Neuron (in vitro differentiated cells): ENCODE results near the gene SIPA1L3.

ENCODE experiments used
- H2AFZ ChIP-seq: one replicate; pipeline ENCODE4 v1.6.1; 2013; ENCODE audit warnings: low read depth, mild to moderate bottlenecking, inconsistent platforms, low read length, moderate library complexity
- H3K27me3 ChIP-seq: one replicate; pipeline ENCODE4 v1.6.1; 2013; ENCODE audit warnings: low read length; ENCODE audit not compliant: insufficient read depth
- H3K36me3 ChIP-seq: one replicate; pipeline ENCODE4 v1.6.1; 2013; ENCODE audit warnings: low read length; ENCODE audit not compliant: insufficient read depth
- H3K4me1 ChIP-seq: one replicate; pipeline ENCODE4 v1.6.1; 2013; ENCODE audit warnings: low read length; ENCODE audit not compliant: insufficient read depth
- H3K4me3 ChIP-seq: 2 replicates; pipeline ENCODE4 v1.5.1; 2013; ENCODE audit warnings: mild to moderate bottlenecking, low read length, moderate library complexity
- H3K9me3 ChIP-seq: one replicate; pipeline ENCODE4 v1.6.1; 2013; ENCODE audit warnings: low read length

Gene SIPA1L3

DNA sequence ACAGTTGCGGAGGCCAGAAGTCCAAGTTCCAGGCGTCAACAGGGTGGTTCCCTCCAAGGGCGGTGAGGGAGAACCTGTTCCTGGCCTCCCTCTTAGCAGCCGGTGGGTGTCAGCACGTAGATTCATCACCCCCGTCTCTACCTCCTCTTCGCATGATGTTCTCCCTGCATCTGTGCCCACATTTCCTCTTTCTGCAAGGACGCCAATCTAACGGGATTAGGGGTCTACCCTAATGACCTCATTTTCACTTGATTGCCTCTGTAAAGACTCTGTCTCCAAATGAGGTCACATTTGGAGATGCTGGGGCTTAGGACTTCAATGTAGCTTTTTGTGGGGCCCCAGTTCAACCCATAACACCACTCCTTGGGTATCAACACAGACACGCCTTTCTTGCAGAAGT is 278.6 kb downstream of the SIPA1L3 start:
- Histone ChIP-seq H2AFZ (no peak overlapping the region), H3K4me1 (no peaks in the 10 kb centered on the region), H3K36me3 (peaks cover 11% of the 10 kb centered on the region), H3K4me3 (no peak overlapping the region), H3K9me3 (peaks cover 3% of the 10 kb centered on the region), H3K27me3 (no peaks in the 10 kb centered on the region)

DNA sequence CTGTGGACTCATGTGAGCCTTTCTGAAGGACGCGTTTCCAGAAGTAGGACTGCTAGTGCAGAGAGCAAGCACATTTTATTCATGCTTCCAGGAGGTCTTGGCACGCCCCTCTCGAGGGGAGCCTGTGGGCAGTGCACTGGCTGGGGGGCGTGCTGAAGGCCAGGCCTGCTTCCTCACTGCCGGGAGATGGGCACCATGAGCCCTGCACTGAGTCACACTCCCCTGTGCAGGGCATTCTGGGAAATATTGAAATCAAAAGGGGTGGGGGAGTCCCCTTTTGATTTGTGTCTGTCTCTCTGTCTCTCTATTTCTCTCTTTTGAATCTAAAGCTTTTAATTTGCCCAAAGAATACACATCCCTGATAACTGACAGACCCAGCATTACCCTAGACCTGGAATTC is 283.1 kb downstream of the SIPA1L3 start:
- no peaks in the 10 kb centered on the region for H3K27me3 ChIP-seq
- peaks cover 7% of the 10 kb centered on the region for H3K36me3 ChIP-seq
- no peaks in the 10 kb centered on the region for H3K9me3 ChIP-seq
- H3K4me1 ChIP-seq: no peaks in the 10 kb centered on the region
- no peak overlapping the region for H3K4me3 ChIP-seq
- no peak overlapping the region for H2AFZ ChIP-seq

DNA sequence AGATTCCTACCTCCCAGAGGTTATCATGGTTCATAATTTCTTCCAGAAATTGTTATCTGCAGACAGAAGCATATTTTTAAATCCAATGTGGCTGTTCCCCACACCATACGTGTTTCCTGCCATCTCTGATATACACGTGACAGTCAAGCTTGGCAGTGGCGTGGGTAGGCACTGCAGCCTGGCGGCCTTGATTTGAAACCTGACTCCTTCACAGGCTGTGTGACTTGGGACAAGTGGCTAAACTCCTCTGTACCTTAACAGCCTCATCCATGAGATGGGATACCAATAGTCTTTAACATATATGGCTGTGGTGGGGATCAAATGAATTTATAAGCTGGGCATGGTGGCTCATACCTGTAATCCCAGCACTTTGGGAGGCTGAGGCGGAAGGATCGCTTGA is 283.8 kb downstream of the SIPA1L3 start:
- H3K36me3 ChIP-seq: peaks cover 7% of the 10 kb centered on the region
- H3K9me3 ChIP-seq: no peaks in the 10 kb centered on the region
- no peaks in the 10 kb centered on the region for H3K4me1 ChIP-seq
- no peaks in the 10 kb centered on the region for H3K27me3 ChIP-seq
- H3K4me3 ChIP-seq: no peak overlapping the region
- no peak overlapping the region for H2AFZ ChIP-seq

DNA sequence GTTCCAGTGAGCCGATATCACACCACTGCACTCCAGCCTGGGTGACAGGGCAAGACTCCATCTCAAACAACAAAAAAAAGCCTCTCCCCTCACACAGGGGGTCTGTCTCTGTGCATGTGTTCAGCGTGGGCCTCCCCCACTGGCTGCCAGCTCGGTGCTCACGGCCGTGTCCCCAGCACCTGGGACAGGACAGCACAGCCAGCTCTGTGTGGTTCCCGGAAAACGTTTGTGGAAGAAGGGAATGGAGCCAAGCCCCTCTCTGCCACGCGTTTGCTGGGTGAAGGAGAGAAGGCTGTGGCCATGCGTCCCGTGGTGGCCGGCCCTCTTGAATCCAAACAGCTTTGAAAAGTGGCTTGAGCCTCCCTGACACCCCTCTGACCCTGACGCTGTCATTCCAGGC is 284.7 kb downstream of the SIPA1L3 start:
- Histone ChIP-seq H3K4me3 (no peak overlapping the region), H2AFZ (no peak overlapping the region), H3K4me1 (no peaks in the 10 kb centered on the region), H3K9me3 (no peaks in the 10 kb centered on the region), H3K27me3 (no peaks in the 10 kb centered on the region), H3K36me3 (peaks cover 7% of the 10 kb centered on the region)

DNA sequence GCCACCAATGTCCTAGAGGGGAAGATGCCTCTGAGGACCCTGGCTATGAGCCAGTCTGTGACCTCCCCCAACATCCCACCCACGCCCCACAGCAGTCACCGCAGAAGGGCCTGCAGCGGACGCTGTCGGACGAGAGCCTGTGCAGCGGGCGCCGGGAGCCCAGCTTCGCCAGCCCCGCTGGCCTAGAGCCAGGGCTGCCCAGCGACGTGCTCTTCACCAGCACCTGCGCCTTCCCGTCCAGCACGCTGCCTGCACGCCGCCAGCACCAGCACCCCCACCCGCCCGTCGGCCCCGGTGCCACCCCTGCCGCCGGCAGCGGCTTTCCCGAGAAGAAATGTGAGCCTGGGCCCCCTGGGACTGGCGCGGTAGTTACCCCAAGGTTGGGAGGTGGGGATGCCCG is 286.4 kb downstream of the SIPA1L3 start:
- Histone ChIP-seq H2AFZ (no peak overlapping the region), H3K36me3 (peaks cover 7% of the 10 kb centered on the region), H3K4me1 (no peaks in the 10 kb centered on the region), H3K4me3 (no peak overlapping the region), H3K9me3 (no peaks in the 10 kb centered on the region), H3K27me3 (no peaks in the 10 kb centered on the region)

DNA sequence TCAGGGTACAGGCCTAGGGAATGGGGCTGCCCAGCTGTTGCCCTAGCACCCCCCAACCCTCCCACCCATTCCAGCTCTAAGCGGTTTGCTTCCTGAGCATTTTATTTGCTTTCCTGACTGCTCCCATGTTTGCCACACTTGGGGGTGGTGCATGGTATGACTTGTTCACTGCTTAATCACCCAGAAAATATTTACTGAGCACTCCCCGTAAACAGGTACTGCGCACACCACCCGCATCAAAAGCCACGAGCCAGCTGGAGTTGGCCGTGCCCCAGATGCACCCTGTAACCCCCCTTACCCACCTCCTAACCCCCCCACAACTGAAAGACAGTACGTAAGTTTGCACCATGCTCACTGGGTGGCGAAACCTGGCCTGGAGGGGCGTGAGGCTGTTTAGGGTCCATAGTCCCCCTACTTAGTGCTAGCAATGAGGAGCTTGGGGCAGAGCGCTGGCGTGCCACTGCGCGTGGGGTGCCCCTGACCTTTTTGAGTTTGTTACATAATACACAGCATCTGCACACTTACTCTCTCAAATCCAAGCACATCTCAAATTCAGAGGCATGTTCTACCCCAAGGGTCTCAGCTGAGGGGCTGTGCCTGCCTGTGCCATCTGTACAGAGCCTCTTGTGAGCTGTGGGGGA is 287.2 kb downstream of the SIPA1L3 start:
- Histone ChIP-seq H3K9me3 (no peaks in the 10 kb centered on the region), H3K4me1 (no peaks in the 10 kb centered on the region), H3K4me3 (no peak overlapping the region), H3K36me3 (peaks cover 13% of the 10 kb centered on the region), H3K27me3 (no peaks in the 10 kb centered on the region), H2AFZ (no peak overlapping the region)

GRCh38 chr19:38195237-38195636 is 288.2 kb downstream of the SIPA1L3 start:
- H3K36me3 ChIP-seq: peaks cover 13% of the 10 kb centered on the region
- no peaks in the 10 kb centered on the region for H3K9me3 ChIP-seq

DNA sequence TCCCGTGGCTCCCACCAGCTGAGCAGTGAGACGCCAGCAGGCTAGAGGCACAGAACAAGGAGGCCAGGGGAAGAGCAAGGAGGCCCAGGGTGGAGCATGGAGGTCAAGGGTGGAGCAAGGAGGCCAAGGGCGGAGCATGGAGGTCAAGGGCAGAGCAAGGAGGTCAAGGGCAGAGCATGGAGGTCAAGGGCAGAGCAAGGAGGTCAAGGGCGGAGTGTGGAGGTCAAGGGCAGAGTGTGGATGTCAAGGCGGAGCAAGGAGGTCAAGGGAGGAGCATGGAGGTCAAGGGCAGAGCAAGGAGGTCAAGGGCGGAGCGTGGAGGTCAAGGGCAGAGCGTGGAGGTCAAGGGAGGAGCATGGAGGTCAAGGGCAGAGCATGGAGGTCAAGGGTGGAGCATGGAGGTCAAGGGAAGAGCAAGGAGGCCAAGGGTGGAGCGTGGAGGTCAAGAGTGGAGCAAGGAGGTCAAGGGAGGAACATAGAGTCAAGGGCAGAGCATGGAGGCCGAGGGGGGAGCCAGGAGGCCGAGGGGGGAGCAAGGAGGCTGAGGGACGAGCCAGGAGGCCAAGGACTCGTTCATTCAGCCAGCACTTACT is 289.3 kb downstream of the SIPA1L3 start:
- Histone ChIP-seq H3K4me3 (no peak overlapping the region), H3K4me1 (no peaks in the 10 kb centered on the region), H3K27me3 (no peaks in the 10 kb centered on the region), H3K9me3 (no peaks in the 10 kb centered on the region), H2AFZ (no peak overlapping the region), H3K36me3 (peaks cover 13% of the 10 kb centered on the region)

More at GRCh38 chr19:38195237-38195636, 288.2 kb downstream of the SIPA1L3 start:
- Histone ChIP-seq H3K4me1 (no peaks in the 10 kb centered on the region), H2AFZ (no peak overlapping the region), H3K4me3 (no peak overlapping the region), H3K27me3 (no peaks in the 10 kb centered on the region)

DNA sequence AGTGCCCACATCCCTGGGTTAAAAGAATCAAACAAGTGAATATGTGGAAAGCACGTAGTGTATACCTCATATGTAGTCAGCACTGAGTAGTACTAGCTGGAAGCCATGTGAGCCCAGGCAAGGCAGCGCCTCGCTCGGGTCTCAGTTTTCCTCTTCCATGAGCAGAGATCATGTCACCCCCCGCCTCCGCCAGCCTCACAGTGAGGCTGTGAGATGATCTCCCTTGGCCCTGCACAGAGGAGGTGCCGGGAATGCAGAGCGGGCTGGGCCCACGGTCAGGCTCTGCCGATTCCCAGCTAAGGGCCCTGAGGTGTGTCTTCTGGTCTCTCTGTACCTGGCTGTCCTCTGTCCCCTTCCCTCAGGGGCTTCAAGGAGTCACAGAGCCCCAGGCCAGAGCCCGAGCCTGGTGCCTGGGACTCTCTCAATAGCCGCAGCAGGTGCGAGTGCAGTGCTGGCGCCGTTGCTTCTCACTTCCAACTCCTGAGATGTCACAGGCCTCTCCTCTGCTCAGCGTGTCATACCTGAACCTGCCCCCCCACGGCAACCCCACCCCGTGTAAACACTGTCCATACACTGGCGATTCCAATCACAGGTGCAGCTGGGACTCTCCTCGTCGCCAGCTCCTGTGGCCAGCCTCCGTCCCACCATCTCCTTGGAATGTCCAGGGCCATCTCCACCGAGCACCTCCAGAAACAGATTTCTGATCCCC is 290.1 kb downstream of the SIPA1L3 start:
- no peak overlapping the region for H2AFZ ChIP-seq
- no peaks in the 10 kb centered on the region for H3K4me1 ChIP-seq
- H3K4me3 ChIP-seq: no peak overlapping the region
- H3K9me3 ChIP-seq: no peaks in the 10 kb centered on the region
- no peaks in the 10 kb centered on the region for H3K27me3 ChIP-seq
- peaks cover 14% of the 10 kb centered on the region for H3K36me3 ChIP-seq

GRCh38 chr19:38197937-38198704 is 291.1 kb downstream of the SIPA1L3 start:
- no peaks in the 10 kb centered on the region for H3K27me3 ChIP-seq
- no peaks in the 10 kb centered on the region for H3K9me3 ChIP-seq
- H3K4me3 ChIP-seq: no peak overlapping the region
- no peak overlapping the region for H2AFZ ChIP-seq
- no peaks in the 10 kb centered on the region for H3K4me1 ChIP-seq
- H3K36me3 ChIP-seq: peaks cover 16% of the 10 kb centered on the region

DNA sequence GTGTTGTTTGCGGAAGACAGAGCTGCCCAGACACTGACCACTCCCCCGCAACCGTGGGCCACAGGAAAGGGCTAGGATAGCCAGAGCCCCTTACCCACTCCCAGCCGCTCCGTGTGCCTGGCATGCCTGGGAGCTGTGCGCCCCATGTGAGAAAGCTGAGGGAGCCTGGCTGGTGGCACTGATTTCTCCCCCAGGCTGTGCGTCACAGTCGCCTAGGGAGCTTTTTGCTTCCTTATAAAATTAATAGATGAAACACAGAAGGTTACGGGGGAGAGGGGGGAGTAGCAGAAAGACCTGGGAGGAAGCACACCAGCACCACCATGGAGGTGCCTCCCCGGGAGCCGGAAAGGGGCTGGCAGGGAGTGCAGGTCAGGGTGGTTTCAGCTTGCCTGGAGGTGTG is 292.3 kb downstream of the SIPA1L3 start:
- no peak overlapping the region for H3K4me3 ChIP-seq
- no peaks in the 10 kb centered on the region for H3K9me3 ChIP-seq
- no peaks in the 10 kb centered on the region for H3K27me3 ChIP-seq
- H2AFZ ChIP-seq: no peak overlapping the region
- no peaks in the 10 kb centered on the region for H3K4me1 ChIP-seq
- H3K36me3 ChIP-seq: peaks cover 16% of the 10 kb centered on the region

GRCh38 chr19:38201731-38202130 is 294.7 kb downstream of the SIPA1L3 start:
- H3K9me3 ChIP-seq: no peaks in the 10 kb centered on the region
- H3K27me3 ChIP-seq: no peaks in the 10 kb centered on the region
- no peak overlapping the region for H2AFZ ChIP-seq
- H3K4me1 ChIP-seq: no peaks in the 10 kb centered on the region
- H3K4me3 ChIP-seq: no peak overlapping the region
- peaks cover 20% of the 10 kb centered on the region for H3K36me3 ChIP-seq

DNA sequence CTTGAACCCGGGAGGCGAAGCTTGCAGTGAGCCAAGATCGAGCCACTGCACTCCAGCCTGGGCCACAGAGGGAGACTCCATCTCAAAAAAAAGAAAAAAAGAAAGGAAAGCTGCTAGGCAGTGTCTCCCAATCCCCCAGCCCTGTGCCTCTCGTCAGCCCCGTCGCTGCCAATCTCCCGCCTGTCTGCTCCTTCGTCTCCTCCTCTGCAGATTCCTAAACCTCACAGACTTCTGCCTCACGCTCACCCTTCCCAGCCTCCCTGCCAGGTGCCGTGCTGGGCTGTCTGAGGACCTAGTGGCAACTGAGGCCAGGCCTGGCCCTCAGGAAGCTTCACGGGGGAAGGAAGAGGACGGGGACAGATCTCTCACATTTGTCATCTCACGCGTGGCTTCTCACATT is 295.5 kb downstream of the SIPA1L3 start:
- H3K27me3 ChIP-seq: no peaks in the 10 kb centered on the region
- H2AFZ ChIP-seq: no peak overlapping the region
- no peaks in the 10 kb centered on the region for H3K4me1 ChIP-seq
- peaks cover 24% of the 10 kb centered on the region for H3K36me3 ChIP-seq
- no peaks in the 10 kb centered on the region for H3K9me3 ChIP-seq
- H3K4me3 ChIP-seq: no peak overlapping the region
